ENCODE measurements around the gene EFTUD2. TPM values are rescaled to one million over a fixed set of nuclear protein-coding genes. Genes with fewer than 3 reads are reported as not detected.
A peak's percentile ranks its signal among the peaks of the same experiment; 100 is the strongest.

Gene EFTUD2
- total and polyA plus RNA-seq, 8 donors = 15.9 to 176 (median 81.8) TPM

DNA sequence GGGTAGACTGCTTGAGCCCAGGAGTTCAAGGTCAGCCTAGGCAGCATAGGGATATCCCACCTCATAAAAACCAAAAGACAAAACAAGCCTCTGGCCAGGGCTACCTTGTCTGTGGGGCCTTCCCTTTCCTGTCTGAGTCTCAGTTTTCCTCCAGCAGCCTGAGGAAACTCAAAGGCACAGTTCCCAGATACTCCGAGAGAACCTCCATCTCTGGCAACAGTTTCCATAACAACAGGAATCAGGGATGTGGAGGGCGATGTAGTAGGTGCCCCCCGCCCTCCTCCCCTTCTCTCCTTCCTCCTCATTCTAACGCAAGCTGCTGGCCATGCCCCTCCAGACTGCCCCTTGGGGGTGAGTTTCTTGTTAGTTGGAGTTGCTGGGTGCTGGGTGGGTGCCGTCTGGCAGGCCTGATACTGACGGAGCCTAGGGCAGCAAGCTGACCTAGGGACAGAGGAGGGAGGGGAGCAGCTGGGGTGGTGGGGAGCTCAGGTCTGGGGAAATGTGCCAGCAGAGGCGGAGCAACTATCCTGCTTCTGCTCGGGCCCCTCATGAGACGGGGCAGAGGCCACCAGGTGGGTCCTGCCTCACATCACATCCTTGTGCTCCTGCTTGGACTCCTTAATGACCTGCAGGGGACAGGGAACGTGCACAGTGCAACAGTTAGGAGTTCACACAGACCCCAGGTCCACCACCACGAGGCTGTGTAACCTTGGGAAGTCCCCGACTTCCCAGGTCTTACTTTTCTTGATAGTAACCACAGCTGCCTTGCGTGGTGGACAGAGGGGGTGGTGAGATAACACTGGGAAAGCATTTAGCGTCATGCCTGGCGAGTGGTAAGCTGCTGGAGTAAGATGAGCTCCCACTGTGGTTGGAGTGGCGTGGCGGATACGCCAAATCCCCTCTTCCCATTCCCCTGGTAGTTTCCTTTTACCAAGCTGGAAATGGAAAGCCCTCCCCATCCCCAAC lies 7.8 kb upstream of the EFTUD2 start:
- Histone ChIP-seq H3K27me3 (peaks cover 0 to 20% (median 11%) of the 10 kb centered on the region in 3 donors), H3K9me3 (no peaks in the 10 kb centered on the region), H3K4me1 (peaks cover 10 to 20% (median 13%) of the 10 kb centered on the region in 4 donors), H3K27ac (no peak overlapping the region), H3K36me3 (no peaks in the 10 kb centered on the region), H3K4me3 (no peak overlapping the region)
- 57 to 79% (median 64%) methylated on average over 16 to 18 of the region's 18 CpGs for WGBS, 5 donors
- TF ChIP-seq, protein P1, sequence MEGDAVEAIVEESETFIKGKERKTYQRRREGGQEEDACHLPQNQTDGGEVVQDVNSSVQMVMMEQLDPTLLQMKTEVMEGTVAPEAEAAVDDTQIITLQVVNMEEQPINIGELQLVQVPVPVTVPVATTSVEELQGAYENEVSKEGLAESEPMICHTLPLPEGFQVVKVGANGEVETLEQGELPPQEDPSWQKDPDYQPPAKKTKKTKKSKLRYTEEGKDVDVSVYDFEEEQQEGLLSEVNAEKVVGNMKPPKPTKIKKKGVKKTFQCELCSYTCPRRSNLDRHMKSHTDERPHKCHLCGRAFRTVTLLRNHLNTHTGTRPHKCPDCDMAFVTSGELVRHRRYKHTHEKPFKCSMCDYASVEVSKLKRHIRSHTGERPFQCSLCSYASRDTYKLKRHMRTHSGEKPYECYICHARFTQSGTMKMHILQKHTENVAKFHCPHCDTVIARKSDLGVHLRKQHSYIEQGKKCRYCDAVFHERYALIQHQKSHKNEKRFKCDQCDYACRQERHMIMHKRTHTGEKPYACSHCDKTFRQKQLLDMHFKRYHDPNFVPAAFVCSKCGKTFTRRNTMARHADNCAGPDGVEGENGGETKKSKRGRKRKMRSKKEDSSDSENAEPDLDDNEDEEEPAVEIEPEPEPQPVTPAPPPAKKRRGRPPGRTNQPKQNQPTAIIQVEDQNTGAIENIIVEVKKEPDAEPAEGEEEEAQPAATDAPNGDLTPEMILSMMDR (IDR thresholded peaks at IDR 0.05) = no peak
- TF ChIP-seq POLR2A (IDR thresholded peaks at IDR 0.05) (no peak), EP300 (IDR thresholded peaks at IDR 0.05) (no peak), POLR2AphosphoS5 (IDR thresholded peaks at IDR 0.05) (no peak)
- intact Hi-C loops (cut with DNase I; ENCODE audit: low total_unique reads) = no loop called here
- DNase-seq = no peak

DNA sequence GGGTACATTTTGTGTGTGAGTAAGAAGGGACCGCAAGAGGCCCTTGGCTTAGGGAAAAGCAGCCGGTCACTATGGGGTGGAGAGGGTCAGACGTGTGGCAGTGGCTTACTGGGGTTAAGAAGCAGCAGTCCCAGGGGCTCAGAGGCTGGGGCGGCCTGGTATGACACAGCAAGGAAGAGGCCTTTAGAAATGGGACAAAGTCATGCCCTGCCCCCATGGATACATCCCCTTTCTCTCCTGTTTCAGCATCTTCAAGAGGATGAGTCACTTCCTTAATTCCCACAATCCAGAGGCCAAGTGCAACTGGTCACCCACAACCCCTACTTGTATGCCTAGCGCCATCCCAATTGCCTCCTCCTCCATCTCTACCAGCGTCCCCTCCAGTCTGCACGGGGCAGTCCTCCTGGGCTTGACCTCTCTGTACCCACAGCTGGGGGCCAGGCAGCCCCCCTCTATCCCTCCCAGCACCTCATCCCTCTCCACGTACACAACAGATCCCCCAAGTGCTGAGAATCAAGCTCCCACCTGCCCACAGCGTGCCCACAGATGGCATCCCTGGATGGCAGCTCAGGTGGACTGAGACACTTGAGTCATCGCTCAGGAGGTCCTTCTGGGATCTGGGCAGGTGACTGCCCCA lies 6.9 kb upstream of the EFTUD2 start:
- no peak overlapping the region for H3K4me3 ChIP-seq
- H3K27me3 ChIP-seq = peaks cover 0 to 10% (median 2%) of the 10 kb centered on the region in 3 donors
- H3K36me3 ChIP-seq = no peaks in the 10 kb centered on the region
- TF ChIP-seq POLR2AphosphoS5 (IDR thresholded peaks at IDR 0.05) = no peak
- no peak for TF ChIP-seq POLR2A (IDR thresholded peaks at IDR 0.05)
- TF ChIP-seq, protein P1 (IDR thresholded peaks at IDR 0.05) = no peak
- TF ChIP-seq EP300 (IDR thresholded peaks at IDR 0.05) = no peak
- DNase-seq = no peak
- H3K27ac ChIP-seq = no peak overlapping the region
- H3K9me3 ChIP-seq = no peaks in the 10 kb centered on the region
- WGBS, 5 donors = 73 to 86% (median 80%) methylated on average over 9 to 10 of the region's 10 CpGs
- peaks cover 3 to 15% (median 7%) of the 10 kb centered on the region in 4 donors for H3K4me1 ChIP-seq
- intact Hi-C loops (cut with DNase I; ENCODE audit: low total_unique reads) = no loop called here

GRCh38 chr17:44905006-44906000 lies 6.1 kb upstream of the EFTUD2 start:
- Histone ChIP-seq H3K4me3 (no peak overlapping the region), H3K36me3 (no peaks in the 10 kb centered on the region), H3K27ac (no peak overlapping the region), H3K27me3 (peaks cover 0 to 7% (median 0%) of the 10 kb centered on the region in 3 donors), H3K9me3 (no peaks in the 10 kb centered on the region), H3K4me1 (peaks cover 8 to 20% (median 12%) of the 10 kb centered on the region in 4 donors)
- TF ChIP-seq POLR2AphosphoS5 (IDR thresholded peaks at IDR 0.05) (no peak), POLR2A (IDR thresholded peaks at IDR 0.05) (no peak), EP300 (IDR thresholded peaks at IDR 0.05) (no peak)
- TF ChIP-seq, protein P1 (IDR thresholded peaks at IDR 0.05) = no peak
- 53 to 70% (median 67%) methylated on average over 9 of the region's 9 CpGs for WGBS, 5 donors
- intact Hi-C loops (cut with DNase I; ENCODE audit: low total_unique reads) = no loop called here
- peak in 1 of 2 donors; percentile 61 for DNase-seq

All from stomach (tissue), 9 donors.